C4-2B (cell line): Measurements from ENCODE around the gene TRDMT1.

ENCODE experiments used
- CTCF ChIP-seq: fragments of 450-650 bp; conservative IDR thresholded peaks from 2 replicates; pipeline ENCODE4 v1.5.1; 2017; ENCODE audit warnings: mild to moderate bottlenecking
- ZFX ChIP-seq: fragments of 450-650 bp; IDR thresholded peaks from 2 replicates; pipeline ENCODE4 v1.6.1; 2017

GRCh38 chr10:17155826-17156225 lies 45.6 kb downstream of the TRDMT1 start:
- TF ChIP-seq CTCF (no peak), ZFX (no peak)
